GM12874 (cell line): ENCODE results near the gene ELMO3.

Source experiments
- TF ChIP-seq, protein P1 (sequence below): IDR thresholded peaks from 2 replicates; pipeline ENCODE4 v1.5.1; 2011; ENCODE audit warnings: low read depth, mild to moderate bottlenecking, control low read depth, low read length, moderate library complexity; ENCODE audit not compliant: insufficient read depth

Gene ELMO3

DNA sequence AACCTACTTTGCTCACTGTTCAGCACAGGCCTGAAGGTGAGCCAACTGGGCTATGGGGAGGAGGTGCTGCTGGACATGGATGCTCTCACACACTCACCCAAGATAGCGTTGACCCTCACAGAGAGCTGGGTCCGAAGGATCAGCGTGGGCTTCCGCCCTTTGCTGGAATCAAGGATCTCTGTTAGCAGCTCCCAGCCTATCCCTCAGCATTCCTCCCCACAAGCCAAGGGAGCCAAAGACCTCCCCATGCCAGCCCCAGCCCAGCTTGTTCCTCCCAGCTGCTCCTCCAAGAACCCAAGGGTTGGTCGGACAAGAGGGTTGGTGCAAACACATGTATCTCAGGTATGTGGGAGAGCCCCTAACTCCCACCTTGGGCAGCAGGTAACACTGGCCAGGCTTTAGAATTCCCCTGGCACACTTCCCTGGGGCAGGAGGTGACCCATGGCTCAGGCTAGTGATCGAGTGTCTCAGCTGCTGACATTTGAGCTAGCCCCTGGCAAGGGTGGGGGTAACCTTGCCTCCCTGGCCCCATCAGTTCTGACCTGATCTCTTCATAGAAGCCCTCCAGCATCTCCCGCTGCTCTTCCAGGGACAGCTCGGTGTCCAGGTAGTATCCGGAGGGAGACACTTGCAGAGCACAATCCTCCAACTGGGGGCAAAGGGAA is 40.0 kb downstream of the ELMO3 start:
- TF ChIP-seq, protein P1, sequence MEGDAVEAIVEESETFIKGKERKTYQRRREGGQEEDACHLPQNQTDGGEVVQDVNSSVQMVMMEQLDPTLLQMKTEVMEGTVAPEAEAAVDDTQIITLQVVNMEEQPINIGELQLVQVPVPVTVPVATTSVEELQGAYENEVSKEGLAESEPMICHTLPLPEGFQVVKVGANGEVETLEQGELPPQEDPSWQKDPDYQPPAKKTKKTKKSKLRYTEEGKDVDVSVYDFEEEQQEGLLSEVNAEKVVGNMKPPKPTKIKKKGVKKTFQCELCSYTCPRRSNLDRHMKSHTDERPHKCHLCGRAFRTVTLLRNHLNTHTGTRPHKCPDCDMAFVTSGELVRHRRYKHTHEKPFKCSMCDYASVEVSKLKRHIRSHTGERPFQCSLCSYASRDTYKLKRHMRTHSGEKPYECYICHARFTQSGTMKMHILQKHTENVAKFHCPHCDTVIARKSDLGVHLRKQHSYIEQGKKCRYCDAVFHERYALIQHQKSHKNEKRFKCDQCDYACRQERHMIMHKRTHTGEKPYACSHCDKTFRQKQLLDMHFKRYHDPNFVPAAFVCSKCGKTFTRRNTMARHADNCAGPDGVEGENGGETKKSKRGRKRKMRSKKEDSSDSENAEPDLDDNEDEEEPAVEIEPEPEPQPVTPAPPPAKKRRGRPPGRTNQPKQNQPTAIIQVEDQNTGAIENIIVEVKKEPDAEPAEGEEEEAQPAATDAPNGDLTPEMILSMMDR, result no peak

DNA sequence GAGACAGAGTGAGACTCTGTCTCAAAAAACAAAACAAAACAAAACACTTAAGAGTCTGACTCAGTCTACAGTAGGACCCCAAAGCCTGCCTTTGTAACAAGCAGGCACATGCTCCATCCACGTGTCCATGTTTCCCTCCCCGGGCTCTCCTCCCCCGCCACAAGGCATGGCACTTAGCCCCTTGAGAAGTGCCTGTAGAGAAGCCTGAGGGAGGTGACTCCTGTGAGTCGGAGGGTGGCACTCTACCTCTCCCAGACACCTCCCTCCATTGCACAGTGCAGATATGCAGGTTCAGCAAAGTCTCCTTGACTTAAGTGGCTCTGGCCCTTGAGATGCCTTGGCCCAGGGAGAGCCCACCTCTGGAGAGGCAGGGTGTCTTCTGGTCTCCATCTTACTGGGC is 41.6 kb downstream of the ELMO3 start:
- TF ChIP-seq, protein P1, result no peak

DNA sequence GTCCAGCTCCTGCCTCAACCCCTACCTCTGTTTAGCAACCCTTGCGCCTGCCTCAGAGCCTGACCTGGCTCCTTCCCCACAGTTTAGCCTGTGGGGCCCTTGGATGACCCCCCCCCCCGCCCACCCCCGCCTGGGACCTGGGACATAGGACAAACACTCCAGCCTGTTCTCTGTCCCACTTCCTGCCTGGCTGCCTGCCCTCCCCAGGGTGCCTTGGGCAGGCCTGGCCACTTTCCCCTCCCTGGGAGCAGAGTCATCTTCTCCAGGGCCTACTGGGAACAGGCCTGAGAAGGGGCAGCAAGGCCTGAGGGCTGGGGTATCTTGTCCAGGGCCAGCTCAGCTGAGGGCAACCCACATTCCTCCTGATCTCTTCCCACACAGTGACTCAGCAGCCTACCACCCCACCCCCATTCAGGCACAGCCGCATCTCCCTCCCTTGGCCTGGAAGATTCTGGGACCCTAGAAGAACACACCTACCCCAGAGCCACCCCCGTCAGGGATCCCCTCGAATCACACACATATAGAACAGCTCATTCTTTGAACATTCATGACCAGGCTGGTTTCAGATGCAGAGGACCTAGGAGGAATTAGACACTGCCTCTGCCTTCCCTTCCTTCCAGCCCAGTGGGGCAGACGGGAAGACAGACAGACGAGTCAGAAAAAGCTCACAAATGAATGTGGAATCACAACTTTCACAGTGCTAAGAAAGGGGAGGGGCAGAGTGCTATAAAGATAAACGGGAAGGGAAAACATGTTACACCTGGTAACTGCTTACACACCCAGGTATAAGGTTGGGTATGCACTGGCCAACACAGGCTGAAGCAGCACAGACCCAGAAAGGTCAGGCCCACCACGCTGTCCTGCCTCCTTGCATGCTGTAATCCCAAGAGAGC is 42.3 kb downstream of the ELMO3 start:
- TF ChIP-seq, protein P1, result no peak

DNA sequence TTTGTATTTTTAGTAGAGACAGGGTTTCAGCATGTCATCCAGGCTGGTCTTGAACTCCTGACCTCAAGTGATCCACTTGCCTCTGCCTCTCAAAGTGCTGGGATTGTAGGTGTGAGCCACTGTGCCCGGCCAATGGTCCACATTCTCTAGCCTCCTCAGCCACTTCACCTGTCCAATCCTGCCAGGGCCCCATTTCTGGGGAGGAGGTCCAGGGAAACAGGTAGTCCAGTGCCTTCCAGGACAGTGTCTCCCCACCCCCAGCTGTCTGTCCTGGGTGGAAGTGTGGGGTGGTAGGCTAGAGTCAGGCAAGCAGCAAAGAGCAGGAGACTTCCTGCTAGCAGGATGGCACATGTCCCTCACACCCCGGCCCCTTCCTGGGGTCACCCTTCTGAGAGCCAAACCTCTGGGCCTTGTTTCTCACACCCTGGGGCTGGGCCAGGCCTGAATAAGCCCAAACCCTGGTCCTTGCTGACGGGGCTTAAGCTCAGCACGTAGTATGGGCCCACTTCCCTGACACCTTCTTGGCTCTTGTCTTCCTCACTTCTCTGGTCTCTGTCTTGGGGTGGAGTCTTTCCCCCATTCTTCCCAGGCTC is 43.3 kb downstream of the ELMO3 start:
- TF ChIP-seq, protein P1, result no peak

DNA sequence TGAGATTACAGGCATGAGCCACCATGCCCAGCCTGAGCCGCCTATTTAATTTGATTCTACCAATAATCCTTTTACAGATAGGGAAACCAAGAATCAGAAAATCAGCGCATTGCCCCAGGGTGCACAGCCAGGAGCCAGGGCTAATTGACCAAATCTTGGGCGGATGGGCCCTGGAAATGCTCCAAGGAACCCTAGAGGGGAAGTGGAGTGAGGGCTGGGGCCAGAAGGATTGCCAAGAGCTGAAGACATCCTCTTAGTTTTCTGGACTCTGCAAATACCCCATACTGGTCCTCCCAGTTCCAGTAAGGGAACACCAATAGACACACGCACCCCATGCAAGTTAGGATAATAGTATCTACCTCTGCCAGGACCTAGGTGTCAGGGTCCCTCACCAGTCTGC is 44.5 kb downstream of the ELMO3 start:
- TF ChIP-seq, protein P1, result no peak

DNA sequence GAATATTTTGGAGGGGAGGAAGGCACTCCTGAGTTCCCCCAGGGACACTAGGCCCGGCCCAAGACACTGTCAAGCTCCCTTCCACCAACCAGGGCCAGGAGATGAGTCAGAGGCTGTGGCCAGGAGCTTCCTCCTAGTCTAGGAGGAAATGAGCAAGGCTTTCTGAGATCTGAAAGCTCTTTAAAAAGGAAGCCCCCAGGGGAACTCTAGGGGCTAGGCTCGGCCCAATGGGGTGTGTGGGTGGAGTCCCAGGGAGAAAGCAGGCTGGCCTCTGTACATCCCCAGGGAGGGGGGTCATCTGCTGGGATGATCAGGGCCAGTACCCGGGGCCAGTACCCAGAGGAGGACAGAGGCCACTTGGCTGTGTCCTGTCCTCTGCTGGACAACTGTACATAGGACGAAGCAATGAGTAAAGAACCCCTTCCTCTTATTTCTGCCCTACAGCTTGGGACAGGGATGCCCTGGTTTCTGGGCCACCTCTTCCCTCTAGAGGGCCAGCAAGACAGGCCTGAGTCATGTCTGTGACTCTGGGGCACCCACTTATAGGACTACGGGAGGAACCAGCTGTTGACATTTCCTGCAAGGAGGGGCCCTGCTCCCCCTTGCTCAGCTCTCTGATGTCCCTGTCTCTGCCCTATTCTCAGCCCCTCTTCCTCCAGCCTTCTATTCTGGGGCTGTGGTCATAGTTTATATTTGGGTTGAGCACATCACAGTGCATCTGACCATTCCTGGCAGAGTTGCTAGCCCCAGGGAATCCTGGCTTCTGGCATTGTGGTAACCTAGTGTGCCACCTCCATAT is 45.7 kb downstream of the ELMO3 start:
- TF ChIP-seq, protein P1, result no peak

DNA sequence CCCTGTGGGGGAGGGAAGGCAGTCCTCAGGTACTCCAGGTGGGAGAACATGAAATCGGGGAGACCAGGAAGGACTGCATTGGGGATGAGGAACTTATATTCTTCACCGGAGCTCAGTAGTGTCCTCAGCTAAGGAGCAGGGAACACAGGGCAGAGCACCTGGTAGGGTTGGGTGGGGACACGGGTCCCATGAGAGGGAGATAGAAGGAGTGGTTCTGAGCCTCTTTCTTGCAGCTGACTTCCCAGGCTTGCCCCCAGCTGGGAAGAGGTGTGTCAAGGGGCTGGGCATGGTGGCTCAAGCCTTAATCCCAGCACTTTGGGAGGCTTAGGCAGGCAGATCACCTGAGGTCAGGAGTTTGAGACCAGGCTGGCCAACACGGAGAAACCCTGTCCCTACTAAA is 46.3 kb downstream of the ELMO3 start:
- TF ChIP-seq, protein P1, result no peak
